Keratinocyte (primary cell): ENCODE results near the gene GRB10.

ENCODE experiments used
- EZH2 ChIP-seq: IDR thresholded peaks from one replicate; pipeline ENCODE4 v1.6.1; 2012; ENCODE audit warnings: inconsistent platforms, mild to moderate bottlenecking, low read length, moderate library complexity
- TF ChIP-seq, protein P1 (sequence below), 3 experiments: IDR thresholded peaks in 1 of 3; conservative IDR thresholded peaks in 1 of 3; optimal IDR thresholded peaks in 1 of 3; 2 replicates in 2 of 3; 3 replicates in 1 of 3; pipeline versions ENCODE3 to v1.5.1; 2011; ENCODE audit warnings: low read length in 3 of 3, mild to moderate bottlenecking in 3 of 3, moderate library complexity in 2 of 3, control low read depth in 1 of 3, inconsistent platforms in 1 of 3; ENCODE audit not compliant: insufficient read depth in 2 of 3; ENCODE audit errors: extremely low read depth in 1 of 3

DNA sequence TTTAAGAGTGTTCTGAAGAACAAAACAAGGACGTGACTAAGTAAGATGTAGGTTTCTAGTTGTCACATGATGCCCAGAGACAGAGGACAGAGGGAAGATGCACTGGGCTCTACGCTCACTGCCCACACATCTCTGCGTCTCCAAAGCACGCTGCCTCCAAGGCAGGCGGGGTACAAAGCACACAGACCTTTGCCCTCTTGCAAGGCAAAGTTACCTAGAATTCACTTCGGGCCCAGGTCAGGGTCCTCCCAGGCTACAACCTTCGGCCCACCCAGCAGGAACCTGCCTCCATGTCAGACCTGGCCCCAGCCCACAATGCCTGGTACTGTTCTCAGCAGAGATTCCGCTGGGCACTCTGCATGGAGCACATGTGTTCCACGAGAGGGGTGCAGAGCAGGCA is 26.5 kb downstream of the GRB10 start:
- no peak for TF ChIP-seq EZH2
- TF ChIP-seq, protein P1, sequence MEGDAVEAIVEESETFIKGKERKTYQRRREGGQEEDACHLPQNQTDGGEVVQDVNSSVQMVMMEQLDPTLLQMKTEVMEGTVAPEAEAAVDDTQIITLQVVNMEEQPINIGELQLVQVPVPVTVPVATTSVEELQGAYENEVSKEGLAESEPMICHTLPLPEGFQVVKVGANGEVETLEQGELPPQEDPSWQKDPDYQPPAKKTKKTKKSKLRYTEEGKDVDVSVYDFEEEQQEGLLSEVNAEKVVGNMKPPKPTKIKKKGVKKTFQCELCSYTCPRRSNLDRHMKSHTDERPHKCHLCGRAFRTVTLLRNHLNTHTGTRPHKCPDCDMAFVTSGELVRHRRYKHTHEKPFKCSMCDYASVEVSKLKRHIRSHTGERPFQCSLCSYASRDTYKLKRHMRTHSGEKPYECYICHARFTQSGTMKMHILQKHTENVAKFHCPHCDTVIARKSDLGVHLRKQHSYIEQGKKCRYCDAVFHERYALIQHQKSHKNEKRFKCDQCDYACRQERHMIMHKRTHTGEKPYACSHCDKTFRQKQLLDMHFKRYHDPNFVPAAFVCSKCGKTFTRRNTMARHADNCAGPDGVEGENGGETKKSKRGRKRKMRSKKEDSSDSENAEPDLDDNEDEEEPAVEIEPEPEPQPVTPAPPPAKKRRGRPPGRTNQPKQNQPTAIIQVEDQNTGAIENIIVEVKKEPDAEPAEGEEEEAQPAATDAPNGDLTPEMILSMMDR (optimal IDR thresholded peaks at IDR 0.05 in 1 of 3, IDR thresholded peaks at IDR 0.05 in 1 of 3, conservative IDR thresholded peaks at IDR 0.05 in 1 of 3; ENCODE audit: extremely low read depth in 1 of 3, insufficient read depth in 2 of 3, low read length in 3 of 3), result no peak
